Panc1 (cell line): ENCODE results near the gene LIPN. TPM values are rescaled to one million over a fixed set of nuclear protein-coding genes. Genes with fewer than 3 reads are reported as not detected.
"Not testable (repeated sequence)": the region's sequence is repeated elsewhere in the genome, so short reads cannot be mapped to it uniquely, and the experiment has no call there.

ENCODE experiments used
- ATAC-seq: fragments of 200-7000 bp; cut with Tn5 transposase; 2 replicates; pipeline ENCODE4 v1.9.1; 2020; ENCODE audit warnings: mild to moderate bottlenecking, moderate library complexity
- BruUV-seq: library from RNA; stranded (reverse); fragments of 400-500 nt; replicated peaks from 2 replicates; lab custom pipeline; 2021; lab: Mats Ljungman, UMichigan
- CTCF ChIA-PET: fragments of 300-600 bp; sonication (Branson Sonifier 250); formaldehyde crosslinking; loops from one replicate; lab custom pipeline; 2022; ENCODE audit warnings: antibody characterized with exemption; lab: Charles Lee
- POLR2A ChIA-PET: fragments of 300-600 bp; sonication (Branson Sonifier 250); formaldehyde crosslinking; loops from one replicate; lab custom pipeline; 2022; ENCODE audit warnings: antibody characterized with exemption; lab: Charles Lee
- DNase-seq: peaks from one replicate; pipeline ENCODE4 v3.0.0-alpha.2; 2010; ENCODE audit warnings: low read depth, low spot score
- H3K27ac ChIP-seq: 2 replicates; pipeline ENCODE4 v1.5.1; 2011; ENCODE audit warnings: mild to moderate bottlenecking, low read length, inconsistent platforms
- H3K27me3 ChIP-seq: fragments of 200-500 bp; sonication (Bioruptor generic); 2 replicates; pipeline ENCODE4 v1.6.0; 2014; ENCODE audit warnings: low read length, inconsistent platforms; ENCODE audit not compliant: control insufficient read depth, insufficient read depth
- H3K36me3 ChIP-seq: fragments of 200-500 bp; sonication (Bioruptor generic); 2 replicates; pipeline ENCODE4 v1.5.1; 2014; ENCODE audit warnings: inconsistent platforms, mild to moderate bottlenecking, low read length, moderate library complexity; ENCODE audit not compliant: control insufficient read depth, insufficient read depth
- H3K4me1 ChIP-seq: 2 replicates; pipeline ENCODE4 v1.5.1; 2011; ENCODE audit warnings: inconsistent platforms, mild to moderate bottlenecking, low read length, moderate library complexity; ENCODE audit not compliant: control insufficient read depth, insufficient read depth
- H3K4me3 ChIP-seq, 2 experiments: 2 replicates each; pipeline ENCODE4 v1.5.1; 2011 to 2012; ENCODE audit warnings: low read depth in 2 of 2, low read length in 2 of 2, mild to moderate bottlenecking in 2 of 2, inconsistent platforms in 1 of 2, moderate library complexity in 1 of 2
- H3K9me3 ChIP-seq: fragments of 200-500 bp; sonication (Bioruptor generic); 2 replicates; pipeline ENCODE4 v1.5.1; 2014; ENCODE audit warnings: low read depth, mild to moderate bottlenecking, inconsistent platforms, low read length, moderate library complexity; ENCODE audit not compliant: control insufficient read depth, insufficient read depth
- POLR2AphosphoS5 ChIP-seq: IDR thresholded peaks from 2 replicates; pipeline ENCODE4 v1.6.1; 2012; ENCODE audit warnings: mild to moderate bottlenecking, low read depth, low read length, moderate library complexity
- SIN3A ChIP-seq: IDR thresholded peaks from 2 replicates; pipeline ENCODE4 v1.6.1; 2012; ENCODE audit warnings: low read depth, mild to moderate bottlenecking, low read length, moderate library complexity, borderline replicate concordance; ENCODE audit not compliant: insufficient read depth
- TCF7L2 ChIP-seq: IDR thresholded peaks from 2 replicates; pipeline ENCODE4 v1.6.1; 2011; ENCODE audit warnings: mild to moderate bottlenecking, low read depth, low read length, inconsistent platforms
- in situ Hi-C: cut with HindIII; loops from 2 replicates; pipeline ENCODE4 v1.10.0; 2016; ENCODE audit warnings: low sequenced_read_pairs, low pct_unique_long_range_greater_than_20kb
- intact Hi-C: fragments of 100-400 bp; cut with micrococcal nuclease; formaldehyde crosslinking; loops from one replicate; pipeline ENCODE4 v1.10.0; 2022; ENCODE audit not compliant: unreplicated experiment
- total RNA-seq: library from RNA; stranded (reverse); gene quantifications from one replicate; pipeline ENCODE4 v1.2.1, GENCODE V29; 2021; ENCODE audit not compliant: unreplicated experiment
- TF ChIP-seq, protein P1 (sequence below), 2 experiments: IDR thresholded peaks; 2 replicates each; pipeline ENCODE4 v1.6.1; 2011 to 2012; ENCODE audit warnings: low read depth in 2 of 2, control low read depth in 1 of 2, low read length in 1 of 2, mild to moderate bottlenecking in 1 of 2, moderate library complexity in 1 of 2; ENCODE audit not compliant: insufficient read depth in 1 of 2
- TF ChIP-seq, protein P2 (sequence below): fragments of 450-650 bp; IDR thresholded peaks from 2 replicates; pipeline ENCODE4 v1.5.1; 2017; ENCODE audit warnings: mild to moderate bottlenecking

The LIPN gene
- total RNA-seq, 1 experiment from 2014 or later: not detected

DNA sequence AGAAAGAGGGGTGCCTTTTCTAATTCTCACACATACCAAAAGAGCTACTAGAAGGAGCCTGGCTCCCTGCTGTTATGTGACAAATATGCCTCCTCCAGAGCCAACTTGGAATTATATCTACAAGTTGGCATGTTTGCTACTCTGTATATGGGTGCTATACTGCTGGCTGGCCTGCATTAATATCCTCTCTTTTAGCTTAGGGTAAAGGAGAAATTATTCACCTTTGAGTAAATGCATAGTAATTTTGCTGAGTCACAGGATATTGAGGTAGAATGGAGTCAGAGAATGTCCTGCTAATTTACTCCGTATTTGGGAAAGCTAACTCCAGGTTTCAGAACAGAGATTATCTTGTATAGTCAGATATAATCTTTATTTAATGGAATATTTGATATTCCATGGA, 24.2 kb upstream of the LIPN start:
- no peak for DNase-seq
- POLR2A ChIA-PET: no interaction called here
- no TSS peak for BruUV-seq
- intact Hi-C loops (no loop called here), in situ Hi-C loops (no loop called here)
- H3K27ac ChIP-seq: no peak overlapping the region
- no peaks in the 10 kb centered on the region for H3K36me3 ChIP-seq
- TF ChIP-seq, protein P1, sequence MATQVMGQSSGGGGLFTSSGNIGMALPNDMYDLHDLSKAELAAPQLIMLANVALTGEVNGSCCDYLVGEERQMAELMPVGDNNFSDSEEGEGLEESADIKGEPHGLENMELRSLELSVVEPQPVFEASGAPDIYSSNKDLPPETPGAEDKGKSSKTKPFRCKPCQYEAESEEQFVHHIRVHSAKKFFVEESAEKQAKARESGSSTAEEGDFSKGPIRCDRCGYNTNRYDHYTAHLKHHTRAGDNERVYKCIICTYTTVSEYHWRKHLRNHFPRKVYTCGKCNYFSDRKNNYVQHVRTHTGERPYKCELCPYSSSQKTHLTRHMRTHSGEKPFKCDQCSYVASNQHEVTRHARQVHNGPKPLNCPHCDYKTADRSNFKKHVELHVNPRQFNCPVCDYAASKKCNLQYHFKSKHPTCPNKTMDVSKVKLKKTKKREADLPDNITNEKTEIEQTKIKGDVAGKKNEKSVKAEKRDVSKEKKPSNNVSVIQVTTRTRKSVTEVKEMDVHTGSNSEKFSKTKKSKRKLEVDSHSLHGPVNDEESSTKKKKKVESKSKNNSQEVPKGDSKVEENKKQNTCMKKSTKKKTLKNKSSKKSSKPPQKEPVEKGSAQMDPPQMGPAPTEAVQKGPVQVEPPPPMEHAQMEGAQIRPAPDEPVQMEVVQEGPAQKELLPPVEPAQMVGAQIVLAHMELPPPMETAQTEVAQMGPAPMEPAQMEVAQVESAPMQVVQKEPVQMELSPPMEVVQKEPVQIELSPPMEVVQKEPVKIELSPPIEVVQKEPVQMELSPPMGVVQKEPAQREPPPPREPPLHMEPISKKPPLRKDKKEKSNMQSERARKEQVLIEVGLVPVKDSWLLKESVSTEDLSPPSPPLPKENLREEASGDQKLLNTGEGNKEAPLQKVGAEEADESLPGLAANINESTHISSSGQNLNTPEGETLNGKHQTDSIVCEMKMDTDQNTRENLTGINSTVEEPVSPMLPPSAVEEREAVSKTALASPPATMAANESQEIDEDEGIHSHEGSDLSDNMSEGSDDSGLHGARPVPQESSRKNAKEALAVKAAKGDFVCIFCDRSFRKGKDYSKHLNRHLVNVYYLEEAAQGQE (IDR thresholded peaks at IDR 0.05; ENCODE audit: insufficient read depth in 1 of 2, low read depth in 2 of 2, low read length in 1 of 2): no peak
- TF ChIP-seq SIN3A: no peak
- TF ChIP-seq, protein P2, sequence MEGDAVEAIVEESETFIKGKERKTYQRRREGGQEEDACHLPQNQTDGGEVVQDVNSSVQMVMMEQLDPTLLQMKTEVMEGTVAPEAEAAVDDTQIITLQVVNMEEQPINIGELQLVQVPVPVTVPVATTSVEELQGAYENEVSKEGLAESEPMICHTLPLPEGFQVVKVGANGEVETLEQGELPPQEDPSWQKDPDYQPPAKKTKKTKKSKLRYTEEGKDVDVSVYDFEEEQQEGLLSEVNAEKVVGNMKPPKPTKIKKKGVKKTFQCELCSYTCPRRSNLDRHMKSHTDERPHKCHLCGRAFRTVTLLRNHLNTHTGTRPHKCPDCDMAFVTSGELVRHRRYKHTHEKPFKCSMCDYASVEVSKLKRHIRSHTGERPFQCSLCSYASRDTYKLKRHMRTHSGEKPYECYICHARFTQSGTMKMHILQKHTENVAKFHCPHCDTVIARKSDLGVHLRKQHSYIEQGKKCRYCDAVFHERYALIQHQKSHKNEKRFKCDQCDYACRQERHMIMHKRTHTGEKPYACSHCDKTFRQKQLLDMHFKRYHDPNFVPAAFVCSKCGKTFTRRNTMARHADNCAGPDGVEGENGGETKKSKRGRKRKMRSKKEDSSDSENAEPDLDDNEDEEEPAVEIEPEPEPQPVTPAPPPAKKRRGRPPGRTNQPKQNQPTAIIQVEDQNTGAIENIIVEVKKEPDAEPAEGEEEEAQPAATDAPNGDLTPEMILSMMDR: no peak
- TF ChIP-seq POLR2AphosphoS5: no peak
- no peak for TF ChIP-seq TCF7L2
- H3K4me3 ChIP-seq: no peak overlapping the region
- no peaks in the 10 kb centered on the region for H3K9me3 ChIP-seq
- CTCF ChIA-PET: no interaction called here
- H3K27me3 ChIP-seq: no peaks in the 10 kb centered on the region
- no peak for ATAC-seq
- H3K4me1 ChIP-seq: no peaks in the 10 kb centered on the region

DNA sequence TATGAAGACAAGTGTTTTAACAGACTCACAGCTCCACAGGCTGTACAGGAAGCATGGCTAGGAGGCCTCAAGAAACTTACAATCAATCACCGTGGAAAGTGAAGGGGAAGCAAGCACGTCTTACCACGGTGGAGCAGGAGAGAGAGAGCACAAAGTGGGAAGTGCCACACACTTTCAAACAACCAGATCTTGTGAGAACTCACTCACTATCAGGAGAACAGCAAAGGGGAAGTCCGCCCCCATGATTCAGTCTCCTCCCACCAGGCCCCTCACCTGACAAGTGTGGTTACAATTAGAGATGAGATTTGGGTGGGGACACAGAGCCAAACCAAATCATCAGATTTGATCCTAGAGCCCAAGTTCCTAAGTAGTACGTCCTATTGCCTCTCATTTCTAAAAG, 17.9 kb upstream of the LIPN start:
- H3K36me3 ChIP-seq, POLR2A ChIA-PET, H3K9me3 ChIP-seq, H3K27ac ChIP-seq, DNase-seq, H3K27me3 ChIP-seq, BruUV-seq, intact Hi-C loops, H3K4me3 ChIP-seq, in situ Hi-C loops, CTCF ChIA-PET, H3K4me1 ChIP-seq, ATAC-seq: not testable (repeated sequence)

DNA sequence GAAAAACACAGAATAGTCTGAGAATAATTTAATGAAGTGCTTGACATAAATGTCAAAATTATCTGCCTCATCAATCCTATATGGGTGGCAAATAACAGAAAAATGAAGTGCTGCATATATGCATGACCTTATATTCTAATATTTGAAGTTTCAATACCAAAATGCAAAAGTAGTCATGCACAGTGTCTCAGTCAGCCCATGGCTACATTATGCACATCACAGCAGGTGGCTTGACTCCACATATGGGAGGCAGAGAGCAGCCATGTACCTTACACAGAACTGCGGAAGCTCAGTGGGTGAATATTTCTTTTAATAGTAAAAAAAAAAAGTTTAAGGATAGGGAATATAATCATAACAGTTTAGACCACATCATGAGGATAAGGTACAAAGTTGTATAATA, 17.4 kb upstream of the LIPN start:
- H3K9me3 ChIP-seq: no peaks in the 10 kb centered on the region
- DNase-seq (no peak), ATAC-seq (no peak)
- no peaks in the 10 kb centered on the region for H3K27me3 ChIP-seq
- H3K36me3 ChIP-seq: no peaks in the 10 kb centered on the region
- no peak overlapping the region for H3K4me3 ChIP-seq
- no peak for TF ChIP-seq SIN3A
- POLR2A ChIA-PET: no interaction called here
- H3K27ac ChIP-seq: no peak overlapping the region
- in situ Hi-C loops (no loop called here), intact Hi-C loops (no loop called here)
- CTCF ChIA-PET: no interaction called here
- no peaks in the 10 kb centered on the region for H3K4me1 ChIP-seq
- BruUV-seq: no TSS peak
